OCI-LY7 (cell line): ENCODE measurements around the gene SMPD4. TPM values are rescaled to one million over a fixed set of nuclear protein-coding genes. Genes with fewer than 3 reads are reported as not detected.
"Not testable (repeated sequence)": the region's sequence is repeated elsewhere in the genome, so short reads cannot be mapped to it uniquely, and the experiment has no call there.

ENCODE experiments used
- BruUV-seq: library from RNA; stranded (reverse); fragments of 400-500 nt; replicated peaks from 2 replicates; lab custom pipeline; 2021; lab: Mats Ljungman, UMichigan
- CTCF ChIA-PET: fragments of 300-600 bp; sonication (Branson Sonifier 250); formaldehyde crosslinking; loops from one replicate; lab custom pipeline; 2022; ENCODE audit warnings: antibody characterized with exemption; ENCODE audit not compliant: unreplicated experiment; lab: Charles Lee
- POLR2A ChIA-PET: fragments of 300-600 bp; sonication (Branson Sonifier 250); formaldehyde crosslinking; loops from one replicate; lab custom pipeline; 2022; ENCODE audit warnings: antibody characterized with exemption; lab: Charles Lee
- DNase-seq: peaks from one replicate; pipeline ENCODE4 v3.0.0-alpha.2; 2015; ENCODE audit warnings: low spot score
- H2AFZ ChIP-seq: fragments of 200-600 bp; sonication (generic), shearing (Covaris generic); 2 replicates; pipeline ENCODE4 v1.6.1; 2014; ENCODE audit warnings: mild to moderate bottlenecking, antibody characterized with exemption, low read length, moderate library complexity
- H3K27ac ChIP-seq: fragments of 200-600 bp; sonication (generic); 2 replicates; pipeline ENCODE4 v1.5.1; 2014; ENCODE audit warnings: mixed run types, low read depth, mild to moderate bottlenecking, moderate library complexity, low read length, inconsistent platforms; ENCODE audit not compliant: poor library complexity, severe bottlenecking
- H3K36me3 ChIP-seq: fragments of 200-600 bp; sonication (generic); 2 replicates; pipeline ENCODE4 v1.6.1; 2014; ENCODE audit warnings: mild to moderate bottlenecking, antibody characterized with exemption, low read length, moderate library complexity, mixed read lengths; ENCODE audit not compliant: insufficient read depth
- H3K4me1 ChIP-seq: fragments of 200-600 bp; sonication (generic); 2 replicates; pipeline ENCODE4 v1.5.1; 2014; ENCODE audit warnings: mild to moderate bottlenecking, low read length; ENCODE audit not compliant: insufficient read depth, poor library complexity, severe bottlenecking
- H3K4me2 ChIP-seq: fragments of 200-600 bp; sonication (generic); 2 replicates; pipeline ENCODE4 v1.6.1; 2014; ENCODE audit warnings: mild to moderate bottlenecking, low read length
- H3K4me3 ChIP-seq: fragments of 200-600 bp; sonication (generic); 2 replicates; pipeline ENCODE4 v1.5.1; 2014; ENCODE audit warnings: mild to moderate bottlenecking, low read depth, low read length; ENCODE audit not compliant: poor library complexity, severe bottlenecking
- H3K79me2 ChIP-seq: fragments of 200-600 bp; sonication (generic); 2 replicates; pipeline ENCODE4 v1.6.1; 2016; ENCODE audit warnings: low read depth, mild to moderate bottlenecking, low read length, moderate library complexity, mixed read lengths; ENCODE audit not compliant: insufficient read depth
- H3K9me2 ChIP-seq: fragments of 200-600 bp; sonication (generic); 2 replicates; pipeline ENCODE4 v1.6.1; 2016; ENCODE audit warnings: mild to moderate bottlenecking, low read length, mixed read lengths; ENCODE audit not compliant: insufficient read depth
- H3K9me3 ChIP-seq: fragments of 200-600 bp; sonication (generic); 2 replicates; pipeline ENCODE4 v1.6.1; 2014; ENCODE audit warnings: mild to moderate bottlenecking, mixed run types, low read length, mixed read lengths
- H4K20me1 ChIP-seq: fragments of 200-600 bp; sonication (generic); 2 replicates; pipeline ENCODE4 v1.6.1; 2014; ENCODE audit warnings: mild to moderate bottlenecking, antibody characterized with exemption, low read length, moderate library complexity, mixed read lengths; ENCODE audit not compliant: insufficient read depth
- EZH2phosphoT487 ChIP-seq: fragments of 200-600 bp; sonication (generic); IDR thresholded peaks from 2 replicates; pipeline ENCODE4 v1.6.1; 2018; ENCODE audit warnings: low read depth, borderline replicate concordance, mild to moderate bottlenecking, mixed run types, antibody characterized with exemption, low read length, moderate library complexity, mixed read lengths
- intact Hi-C: fragments of 100-400 bp; cut with micrococcal nuclease; formaldehyde crosslinking; loops from one replicate; pipeline ENCODE4 v1.10.0; 2022; ENCODE audit not compliant: unreplicated experiment
- total RNA-seq, 2 experiments: library from RNA; depleted of rRNA in 1 of 2; stranded (reverse); fragments of >200 nt in 1 of 2; shearing (Covaris generic) in 1 of 2; gene quantifications; 2 replicates each; pipeline ENCODE4 v1.2.3, GENCODE V29; 2014 to 2022
- TF ChIP-seq, protein P1 (sequence below): fragments of 200-600 bp; sonication (generic); conservative IDR thresholded peaks from 2 replicates; pipeline ENCODE4 v1.5.1; 2014; ENCODE audit warnings: mild to moderate bottlenecking, antibody characterized with exemption, low read length, moderate library complexity, mixed read lengths

The SMPD4 gene
- total RNA-seq, 2 experiments from 2014 or later = 61.9 to 93.8 TPM

DNA sequence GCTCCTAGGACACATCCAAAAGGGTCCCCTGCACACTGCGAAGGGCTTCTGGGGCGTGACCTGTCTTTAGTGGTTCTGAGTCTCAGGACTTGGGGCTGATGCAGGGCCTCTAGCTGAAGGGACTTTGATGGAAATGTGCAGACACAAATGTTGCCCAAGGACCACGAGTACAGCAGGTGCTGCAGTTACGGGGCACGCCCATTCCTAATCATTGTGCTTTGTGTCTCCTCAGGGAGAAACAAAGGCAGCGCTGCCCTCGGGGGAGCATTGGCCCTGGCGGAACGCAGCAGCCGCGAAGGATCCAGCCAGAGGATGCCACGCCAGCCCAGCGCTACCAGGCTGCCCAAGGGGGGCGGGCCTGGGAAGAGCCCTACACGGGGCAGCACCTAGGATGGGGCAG is 8.8 kb upstream of the SMPD4 start:
- no peaks in the 10 kb centered on the region for H3K79me2 ChIP-seq
- POLR2A ChIA-PET = no interaction called here

DNA sequence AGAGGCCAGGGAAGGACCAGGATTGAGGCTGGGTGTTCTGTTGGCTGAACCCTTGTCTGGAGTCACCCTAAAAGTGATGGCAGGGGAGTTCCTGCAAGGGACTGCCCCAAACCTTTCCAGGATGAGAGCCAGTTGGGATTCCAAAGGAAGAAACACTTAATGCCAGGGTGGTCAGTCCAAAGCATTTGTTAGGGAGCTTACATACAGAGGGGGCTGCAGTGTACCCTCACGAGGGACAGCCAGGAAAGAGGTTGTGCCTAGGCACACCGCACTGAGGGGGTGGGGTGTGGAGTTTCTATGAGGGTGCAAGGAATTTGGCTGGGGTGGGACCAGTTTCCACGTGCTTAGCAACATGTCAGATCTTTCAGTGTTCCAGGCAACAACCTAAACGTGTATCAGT is 7.6 kb upstream of the SMPD4 start:
- CTCF ChIA-PET, H3K36me3 ChIP-seq, H3K4me3 ChIP-seq, H3K27ac ChIP-seq, BruUV-seq, H3K79me2 ChIP-seq, H3K4me2 ChIP-seq, POLR2A ChIA-PET, H3K9me2 ChIP-seq, H4K20me1 ChIP-seq, DNase-seq, H2AFZ ChIP-seq, intact Hi-C loops, H3K9me3 ChIP-seq, H3K4me1 ChIP-seq: not testable (repeated sequence)

More for the DNA sequence above, 8.8 kb upstream of the SMPD4 start:
- Histone ChIP-seq H3K36me3 (no peaks in the 10 kb centered on the region; the same call in 1 of the 2 replicates), H2AFZ (no peak overlapping the region), H4K20me1 (no peaks in the 10 kb centered on the region), H3K27ac (no peak overlapping the region), H3K4me2 (no peak overlapping the region), H3K9me3 (no peaks in the 10 kb centered on the region), H3K4me3 (no peak overlapping the region), H3K9me2 (no peaks in the 10 kb centered on the region), H3K4me1 (no peaks in the 10 kb centered on the region)
- DNase-seq = no peak
- TF ChIP-seq EZH2phosphoT487 = no peak
- TF ChIP-seq, protein P1, sequence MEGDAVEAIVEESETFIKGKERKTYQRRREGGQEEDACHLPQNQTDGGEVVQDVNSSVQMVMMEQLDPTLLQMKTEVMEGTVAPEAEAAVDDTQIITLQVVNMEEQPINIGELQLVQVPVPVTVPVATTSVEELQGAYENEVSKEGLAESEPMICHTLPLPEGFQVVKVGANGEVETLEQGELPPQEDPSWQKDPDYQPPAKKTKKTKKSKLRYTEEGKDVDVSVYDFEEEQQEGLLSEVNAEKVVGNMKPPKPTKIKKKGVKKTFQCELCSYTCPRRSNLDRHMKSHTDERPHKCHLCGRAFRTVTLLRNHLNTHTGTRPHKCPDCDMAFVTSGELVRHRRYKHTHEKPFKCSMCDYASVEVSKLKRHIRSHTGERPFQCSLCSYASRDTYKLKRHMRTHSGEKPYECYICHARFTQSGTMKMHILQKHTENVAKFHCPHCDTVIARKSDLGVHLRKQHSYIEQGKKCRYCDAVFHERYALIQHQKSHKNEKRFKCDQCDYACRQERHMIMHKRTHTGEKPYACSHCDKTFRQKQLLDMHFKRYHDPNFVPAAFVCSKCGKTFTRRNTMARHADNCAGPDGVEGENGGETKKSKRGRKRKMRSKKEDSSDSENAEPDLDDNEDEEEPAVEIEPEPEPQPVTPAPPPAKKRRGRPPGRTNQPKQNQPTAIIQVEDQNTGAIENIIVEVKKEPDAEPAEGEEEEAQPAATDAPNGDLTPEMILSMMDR = no peak
- BruUV-seq = no TSS peak
- CTCF ChIA-PET = no interaction called here
- intact Hi-C loops = no loop called here

DNA sequence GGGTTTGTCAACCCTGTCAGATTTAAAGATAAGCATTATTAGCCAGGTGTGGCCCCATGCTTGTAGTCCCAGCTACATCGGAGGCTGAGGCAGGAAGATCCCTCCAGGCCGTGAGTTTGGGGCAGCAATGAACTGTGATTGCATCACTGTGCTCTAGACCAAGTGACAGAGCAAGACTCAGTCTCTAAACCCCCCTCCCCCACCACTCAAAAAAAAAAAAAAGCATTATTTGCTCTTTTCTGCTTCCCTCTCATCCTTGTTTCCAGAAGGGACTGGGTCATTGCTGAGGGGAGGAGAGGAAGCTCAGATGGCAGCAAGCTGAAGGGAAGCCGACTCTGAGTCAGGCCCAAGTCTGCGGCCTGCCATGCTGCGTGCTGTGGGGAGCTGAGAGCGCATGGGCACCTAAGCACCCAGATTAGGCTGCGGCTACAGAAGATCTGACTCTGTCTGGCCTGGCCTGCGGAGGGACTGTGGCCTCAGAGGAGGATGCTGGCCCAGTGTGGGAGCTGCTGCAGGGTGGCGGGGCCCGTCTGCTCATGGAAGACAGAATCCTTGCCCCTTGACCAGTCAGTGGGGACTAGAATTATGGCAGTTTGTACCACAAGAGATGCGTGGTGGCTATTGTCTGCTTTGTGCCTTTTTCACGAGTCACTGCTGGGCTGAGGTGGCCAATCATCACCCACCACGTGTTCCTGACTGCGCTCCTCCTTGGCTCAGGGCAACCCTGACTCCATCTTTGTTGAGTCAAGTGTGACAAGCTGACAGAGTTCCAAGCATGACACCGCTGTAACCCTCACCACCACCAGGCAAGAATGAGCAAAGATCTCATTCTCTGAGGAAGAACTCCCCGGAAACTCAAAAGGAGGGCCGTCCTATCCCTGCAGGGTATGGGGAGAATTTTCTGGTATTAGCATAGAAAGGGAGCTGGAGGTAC is 6.7 kb upstream of the SMPD4 start:
- BruUV-seq, H3K9me3 ChIP-seq, H3K27ac ChIP-seq, H2AFZ ChIP-seq, intact Hi-C loops, H3K4me1 ChIP-seq, DNase-seq, POLR2A ChIA-PET, H3K9me2 ChIP-seq, H4K20me1 ChIP-seq, H3K4me2 ChIP-seq, CTCF ChIA-PET, H3K4me3 ChIP-seq: not testable (repeated sequence)
- peaks cover 13% of the 10 kb centered on the region for H3K36me3 ChIP-seq
- H3K79me2 ChIP-seq = peaks cover 15% of the 10 kb centered on the region
